HG02885 (cell line): ENCODE measurements around the gene RASAL2.
A peak's percentile ranks its signal among the peaks of the same experiment; 100 is the strongest.
"Not testable (repeated sequence)": the region's sequence is repeated elsewhere in the genome, so short reads cannot be mapped to it uniquely, and the experiment has no call there.

Experiments
- ATAC-seq: cut with Tn5 transposase; IDR thresholded peaks from one replicate; pipeline ENCODE4 v1.9.1; 2021; ENCODE audit warnings: mild to moderate bottlenecking; ENCODE audit not compliant: unreplicated experiment, poor library complexity

Gene RASAL2

DNA sequence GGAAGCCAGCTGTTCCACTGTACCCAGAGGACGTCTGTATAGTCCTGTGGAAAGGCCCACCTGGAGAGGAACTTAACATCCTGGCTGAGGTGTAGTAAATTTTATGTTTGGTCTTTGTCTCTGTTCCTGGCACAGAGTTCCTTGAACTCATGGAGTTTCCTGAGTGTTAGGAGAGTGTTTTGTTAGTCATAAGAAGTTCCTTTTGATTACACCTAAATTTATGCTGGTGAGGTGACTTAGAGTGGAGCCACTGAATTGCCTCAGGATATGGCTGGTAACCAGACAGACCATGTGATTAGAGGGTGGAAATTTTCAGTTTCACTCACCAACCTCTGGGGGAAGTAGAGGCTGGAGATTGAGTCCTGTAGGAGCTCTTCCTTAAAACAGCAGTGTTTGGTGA is 57.9 kb downstream of the RASAL2 start:
- no peak for ATAC-seq

DNA sequence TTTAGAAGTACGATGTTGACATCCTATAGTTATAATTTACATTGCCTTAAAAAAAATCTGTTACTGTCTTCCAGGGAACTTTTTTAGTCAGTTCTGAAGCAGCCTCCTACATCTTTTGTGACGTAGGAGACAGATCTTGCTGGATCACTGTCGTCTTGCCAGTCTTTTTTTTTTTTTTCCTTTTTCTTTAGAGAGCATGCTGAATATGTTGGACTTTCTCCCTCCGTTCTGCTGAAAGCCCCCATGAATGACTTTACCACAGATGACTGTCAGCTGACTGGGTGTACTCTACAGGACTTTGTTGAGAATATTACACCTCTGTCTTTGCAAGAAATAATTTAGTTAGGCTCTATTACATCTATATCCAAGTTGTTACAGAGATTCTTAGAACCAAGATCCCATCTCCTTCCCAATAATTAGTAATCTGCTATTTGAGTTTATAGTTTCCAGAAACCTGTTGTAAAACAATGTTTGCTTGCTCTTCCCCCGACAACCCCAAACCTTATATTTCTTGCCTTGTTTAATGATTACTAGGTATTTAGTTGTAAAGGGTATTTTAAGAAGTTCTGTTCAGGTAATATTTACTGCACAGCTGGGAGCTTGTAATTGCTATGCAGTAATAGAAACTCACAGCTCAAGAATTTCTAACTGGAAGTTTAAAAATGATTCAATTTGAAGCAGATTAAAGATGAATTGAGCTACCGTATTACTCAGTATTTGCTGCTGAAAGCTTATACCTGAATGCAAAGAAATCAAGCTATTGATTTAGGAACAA is 61.8 kb downstream of the RASAL2 start:
- ATAC-seq = no peak

GRCh38 chr1:178160736-178161475 is 67.0 kb downstream of the RASAL2 start:
- no peak for ATAC-seq

- ATAC-seq = no peak
Observed at GRCh38 chr1:178161516-178161915, 67.6 kb downstream of the RASAL2 start.

- ATAC-seq = no peak
Observed at GRCh38 chr1:178165196-178165595, 71.3 kb downstream of the RASAL2 start.

DNA sequence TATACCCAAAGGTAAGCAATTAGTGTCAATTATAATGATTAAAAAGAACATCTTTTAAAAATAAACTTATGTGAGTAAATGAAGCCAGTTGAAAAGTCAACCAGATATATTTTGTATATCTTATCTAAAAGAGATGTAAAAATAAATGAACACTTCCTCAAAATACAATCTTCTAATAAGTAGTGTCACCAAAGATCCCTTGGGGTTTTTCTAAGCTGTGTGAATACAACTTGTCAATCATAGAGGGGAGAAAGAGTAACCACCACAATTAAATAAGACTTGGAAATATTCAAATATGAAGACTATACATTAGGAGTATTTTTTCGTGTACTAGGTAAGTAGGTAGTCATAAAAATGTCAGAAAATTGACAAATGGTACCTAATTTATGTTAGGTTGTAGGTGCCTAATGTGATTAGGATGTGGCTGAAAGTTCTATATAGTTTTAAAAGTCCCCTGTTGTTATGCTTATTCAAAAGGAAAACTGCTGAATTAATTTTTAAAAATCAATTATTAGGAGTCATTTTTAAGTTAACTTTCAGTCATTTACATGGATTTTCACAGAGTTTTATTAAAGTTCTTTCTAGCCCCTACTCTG is 72.6 kb downstream of the RASAL2 start:
- no peak for ATAC-seq

DNA sequence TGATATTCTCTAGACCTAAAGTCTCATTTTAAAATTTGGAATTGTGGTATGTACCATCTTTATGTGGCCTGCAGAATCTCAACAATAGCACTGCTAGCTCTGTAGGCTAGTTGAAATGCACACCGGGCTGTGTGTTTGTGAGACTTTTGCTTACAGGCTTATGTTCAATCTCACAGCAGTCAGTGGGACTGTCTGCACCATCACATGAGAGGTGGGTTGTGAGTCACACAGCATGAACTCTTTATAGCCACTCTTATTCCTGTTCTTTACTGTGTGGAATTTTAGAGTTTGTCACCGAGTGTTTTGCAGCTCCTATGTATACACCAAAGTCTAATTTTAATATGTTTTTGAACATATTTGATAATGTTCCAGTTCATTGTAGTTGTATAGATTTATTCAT is 74.6 kb downstream of the RASAL2 start:
- ATAC-seq = no peak

DNA sequence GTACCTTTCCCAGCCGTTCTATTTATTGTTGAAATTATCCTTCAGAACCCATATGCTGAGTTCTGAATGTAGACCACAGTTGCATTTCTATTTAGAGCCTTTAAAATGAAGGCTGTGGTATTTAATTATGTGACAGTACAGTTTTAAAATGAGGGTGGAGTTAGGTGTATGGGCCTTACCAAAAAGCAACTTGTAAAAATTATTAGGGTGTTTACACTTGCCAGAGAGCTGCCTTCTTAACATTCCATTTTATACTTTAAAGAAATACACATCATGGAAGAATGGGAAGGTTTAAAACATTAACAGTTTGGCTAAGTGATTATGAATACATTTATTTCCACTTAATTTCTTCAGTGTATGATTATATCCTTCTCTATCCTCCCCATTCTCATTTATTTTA is 75.7 kb downstream of the RASAL2 start:
- no peak for ATAC-seq

- ATAC-seq = no peak
Observed at GRCh38 chr1:178172939-178173338, 79.0 kb downstream of the RASAL2 start.

- no peak for ATAC-seq
Observed at GRCh38 chr1:178174539-178174938, 80.6 kb downstream of the RASAL2 start.

GRCh38 chr1:178180405-178180804 is 86.5 kb downstream of the RASAL2 start:
- ATAC-seq = no peak

DNA sequence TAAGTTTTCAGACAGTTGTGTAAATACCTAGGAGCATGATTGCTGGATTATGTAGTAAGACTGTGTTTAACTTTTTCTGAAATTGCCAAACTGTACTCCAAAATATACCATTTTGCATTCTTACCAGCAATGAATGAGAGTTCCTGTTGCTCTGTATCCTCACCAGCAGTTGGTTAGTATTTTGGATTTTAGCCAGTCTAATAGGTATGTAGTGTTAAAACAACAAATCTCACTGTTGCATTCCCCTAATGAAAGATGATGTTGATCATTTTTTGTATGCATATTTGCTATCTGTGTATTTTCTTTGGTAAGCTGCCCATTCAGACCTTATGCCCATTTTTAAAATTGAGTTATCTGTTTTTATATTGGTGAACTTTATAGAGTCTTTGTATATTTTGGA is 89.9 kb downstream of the RASAL2 start:
- no peak for ATAC-seq

DNA sequence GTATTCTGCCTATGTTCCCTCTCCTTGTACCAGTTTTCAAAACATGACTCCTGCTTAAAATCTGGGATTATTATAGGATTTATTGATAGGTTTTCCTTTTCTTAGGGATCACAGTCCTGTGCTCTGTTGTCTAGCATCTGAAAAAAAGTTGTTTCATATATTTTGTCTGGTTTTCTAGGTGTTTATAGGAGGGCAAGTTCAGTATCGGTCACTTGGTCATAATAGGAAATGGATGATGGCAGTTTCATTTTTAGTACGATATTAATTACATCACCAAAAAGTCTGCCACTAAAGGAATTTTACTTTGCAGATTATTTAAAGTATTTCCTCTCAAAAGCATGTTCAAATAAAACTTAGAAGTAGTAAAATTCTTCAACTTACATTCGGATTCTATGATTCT is 94.4 kb downstream of the RASAL2 start:
- ATAC-seq = peak; percentile 56

- ATAC-seq = peak; percentile 86
Observed at GRCh38 chr1:178189814-178190213, 95.9 kb downstream of the RASAL2 start.

GRCh38 chr1:178190881-178191280 is 97.0 kb downstream of the RASAL2 start:
- no peak for ATAC-seq

- no peak for ATAC-seq
Observed at GRCh38 chr1:178192686-178193085, 98.8 kb downstream of the RASAL2 start.

DNA sequence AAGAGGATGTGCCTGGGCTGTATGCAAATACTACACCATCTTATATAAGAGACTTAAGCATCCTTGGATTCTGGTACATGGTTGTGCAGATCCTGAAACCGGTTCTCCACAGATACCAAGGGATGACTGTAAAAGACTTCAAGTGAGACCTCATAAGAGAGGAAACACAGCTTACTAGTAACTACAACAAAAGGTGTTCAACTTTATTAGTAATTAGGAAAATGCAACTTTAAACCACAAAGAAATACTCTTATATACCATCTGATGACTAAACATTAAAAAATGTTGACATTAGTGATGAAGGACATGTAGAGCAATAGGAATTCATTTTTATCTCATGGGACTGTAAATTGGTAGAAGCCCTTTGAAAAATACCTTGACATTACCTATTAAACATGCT is 102.7 kb downstream of the RASAL2 start:
- ATAC-seq = no peak

DNA sequence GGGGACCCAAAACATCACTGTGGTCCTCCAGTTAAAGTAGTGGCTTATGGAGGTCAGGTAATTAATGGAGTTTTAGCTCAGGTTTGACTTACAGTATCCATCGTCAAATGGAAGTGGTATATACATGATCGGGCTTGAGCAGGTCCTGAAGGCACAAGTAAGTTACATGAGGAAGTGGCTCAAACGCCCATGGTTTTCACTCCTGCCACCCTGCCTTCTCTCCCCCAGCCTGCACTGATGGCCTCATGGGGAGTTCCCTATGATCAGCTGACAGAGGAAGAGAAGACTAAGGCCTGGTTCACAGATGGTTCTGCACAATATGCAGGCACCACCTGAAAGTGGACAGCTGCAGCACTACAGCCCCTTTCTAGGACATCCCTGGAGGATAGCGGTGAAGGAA is 108.2 kb downstream of the RASAL2 start:
- not testable (repeated sequence) for ATAC-seq

- not testable (repeated sequence) for ATAC-seq
Observed at GRCh38 chr1:178202546-178202945, 108.6 kb downstream of the RASAL2 start.

GRCh38 chr1:178208269-178208856 is 114.5 kb downstream of the RASAL2 start:
- not testable (repeated sequence) for ATAC-seq

GRCh38 chr1:178209935-178210334 is 116.0 kb downstream of the RASAL2 start:
- ATAC-seq = no peak
